HepG2 (cell line): Measurements from ENCODE around the gene FGD4.

Source experiments
- CTCF ChIP-seq: sonication (generic); formaldehyde crosslinking; IDR thresholded peaks from 2 replicates; pipeline ENCODE4 v1.5.0; 2020; ENCODE audit warnings: mild to moderate bottlenecking, missing genetic modification reagents, moderate library complexity
- FOXO1 ChIP-seq: sonication (generic); formaldehyde crosslinking; IDR thresholded peaks from 2 replicates; pipeline ENCODE4 v1.4.0; 2020; ENCODE audit warnings: missing genetic modification reagents
- U2AF2 ChIP-seq: fragments of 200-400 bp; formaldehyde crosslinking; IDR thresholded peaks from 2 replicates; pipeline ENCODE4 v1.6.1; 2017; ENCODE audit warnings: low read depth, mild to moderate bottlenecking, low read length
- ZBTB10 ChIP-seq: sonication (generic); formaldehyde crosslinking; IDR thresholded peaks from 2 replicates; pipeline ENCODE4 v1.4.0; 2020; ENCODE audit warnings: missing genetic modification reagents, borderline replicate concordance
- ZBTB4 ChIP-seq: sonication (generic); formaldehyde crosslinking; IDR thresholded peaks from 2 replicates; pipeline ENCODE4 v1.4.0; 2020; ENCODE audit warnings: missing genetic modification reagents, mild to moderate bottlenecking, borderline replicate concordance
- ZNF138 ChIP-seq: sonication (generic); formaldehyde crosslinking; IDR thresholded peaks from 2 replicates; pipeline ENCODE4 v1.5.0; 2020; ENCODE audit warnings: mild to moderate bottlenecking, low read depth, missing genetic modification reagents
- ZNF414 ChIP-seq: sonication (generic); formaldehyde crosslinking; IDR thresholded peaks from 2 replicates; pipeline ENCODE4 v1.5.0; 2020; ENCODE audit warnings: missing genetic modification reagents
- ZNF784 ChIP-seq: sonication (generic); formaldehyde crosslinking; IDR thresholded peaks from 2 replicates; pipeline ENCODE4 v1.5.1; 2020; ENCODE audit warnings: missing genetic modification reagents, mild to moderate bottlenecking, borderline replicate concordance

GRCh38 chr12:32497864-32498263, 98.5 kb downstream of the FGD4 start:
- TF ChIP-seq CTCF (CRISPR knock-in tag) (no peak), ZBTB4 (no peak), U2AF2 (no peak), ZNF784 (CRISPR knock-in tag) (no peak), ZNF414 (CRISPR knock-in tag) (no peak), ZNF138 (CRISPR knock-in tag) (no peak), FOXO1 (CRISPR knock-in tag) (no peak), ZBTB10 (no peak)
